ENCODE results near the gene SMIM17. TPM values are rescaled to one million over a fixed set of nuclear protein-coding genes. Genes with fewer than 3 reads are reported as not detected.
A peak's percentile ranks its signal among the peaks of the same experiment; 100 is the strongest.

The SMIM17 gene
- total RNA-seq, 2 experiments from 2014 or later = not detected

DNA sequence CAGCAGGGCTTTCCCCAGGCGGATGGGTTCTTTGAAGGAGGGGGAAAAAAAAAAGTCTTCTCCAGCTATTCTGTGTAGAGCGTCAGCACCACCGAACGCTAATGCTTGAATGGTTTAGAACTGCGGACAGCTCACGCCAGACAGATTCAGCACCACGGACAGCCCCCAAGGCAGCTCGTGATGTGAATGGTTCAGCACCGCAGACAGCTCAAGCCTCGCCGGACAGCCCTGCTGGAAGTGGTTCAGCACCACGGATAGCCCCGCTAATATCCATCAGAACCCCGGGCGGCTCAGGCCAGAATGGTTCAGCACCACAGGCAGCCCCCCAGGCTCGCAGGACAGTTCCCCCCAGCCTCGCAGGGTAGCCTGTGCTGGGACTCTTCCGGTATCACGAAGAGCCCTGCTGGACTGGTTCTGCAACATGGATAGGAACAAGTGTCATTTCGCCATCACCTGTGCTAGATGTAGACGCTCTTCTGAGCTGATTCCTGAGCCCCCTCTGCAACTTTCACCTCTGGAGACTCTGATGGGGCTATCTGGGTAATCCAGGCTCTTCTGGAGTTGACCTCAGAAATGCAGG, 4.9 kb upstream of the SMIM17 start:
- no peaks in the 10 kb centered on the region for H3K4me1 ChIP-seq (ENCODE audit: insufficient read depth, low read length)
- H3K27me3 ChIP-seq (ENCODE audit: control insufficient read depth in 1 of 2, insufficient read depth in 2 of 2, low read length in 2 of 2) = no peaks in the 10 kb centered on the region
- Mint-ChIP-seq H3K36me3 (ENCODE audit: low read depth) (peaks cover 29% of the 10 kb centered on the region), H3K9me3 (peaks cover 17% of the 10 kb centered on the region), H3K27ac (no peak overlapping the region), H3K27me3 (peaks cover 7% of the 10 kb centered on the region), H3K4me3 (no peak overlapping the region), H3K4me1 (ENCODE audit: low read depth) (no peaks in the 10 kb centered on the region)
- H3K9me3 ChIP-seq (ENCODE audit: control insufficient read depth in 1 of 2, insufficient read depth in 1 of 2, low read length in 2 of 2) = peaks cover 49 to 70% of the 10 kb centered on the region in 2 experiments
- intact Hi-C loops (cut with DNase I, micrococcal nuclease) = no loop called here
- no peak for ATAC-seq (ENCODE audit: poor library complexity)
- no peaks in the 10 kb centered on the region for H3K36me3 ChIP-seq (ENCODE audit: insufficient read depth, low read length)
- H3K4me3 ChIP-seq (ENCODE audit: low read length) = no peak overlapping the region
- peak in 4 of 14 experiments; percentile 6 to 38 (median 12) for DNase-seq
- TF ChIP-seq, protein P1, sequence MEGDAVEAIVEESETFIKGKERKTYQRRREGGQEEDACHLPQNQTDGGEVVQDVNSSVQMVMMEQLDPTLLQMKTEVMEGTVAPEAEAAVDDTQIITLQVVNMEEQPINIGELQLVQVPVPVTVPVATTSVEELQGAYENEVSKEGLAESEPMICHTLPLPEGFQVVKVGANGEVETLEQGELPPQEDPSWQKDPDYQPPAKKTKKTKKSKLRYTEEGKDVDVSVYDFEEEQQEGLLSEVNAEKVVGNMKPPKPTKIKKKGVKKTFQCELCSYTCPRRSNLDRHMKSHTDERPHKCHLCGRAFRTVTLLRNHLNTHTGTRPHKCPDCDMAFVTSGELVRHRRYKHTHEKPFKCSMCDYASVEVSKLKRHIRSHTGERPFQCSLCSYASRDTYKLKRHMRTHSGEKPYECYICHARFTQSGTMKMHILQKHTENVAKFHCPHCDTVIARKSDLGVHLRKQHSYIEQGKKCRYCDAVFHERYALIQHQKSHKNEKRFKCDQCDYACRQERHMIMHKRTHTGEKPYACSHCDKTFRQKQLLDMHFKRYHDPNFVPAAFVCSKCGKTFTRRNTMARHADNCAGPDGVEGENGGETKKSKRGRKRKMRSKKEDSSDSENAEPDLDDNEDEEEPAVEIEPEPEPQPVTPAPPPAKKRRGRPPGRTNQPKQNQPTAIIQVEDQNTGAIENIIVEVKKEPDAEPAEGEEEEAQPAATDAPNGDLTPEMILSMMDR (IDR thresholded peaks at IDR 0.05) = no peak
- CTCF ChIA-PET = no interaction called here
- POLR2A ChIA-PET = no interaction called here
- no peak overlapping the region for H3K27ac ChIP-seq (ENCODE audit: low read depth in 1 of 2, low read length in 2 of 2)

DNA sequence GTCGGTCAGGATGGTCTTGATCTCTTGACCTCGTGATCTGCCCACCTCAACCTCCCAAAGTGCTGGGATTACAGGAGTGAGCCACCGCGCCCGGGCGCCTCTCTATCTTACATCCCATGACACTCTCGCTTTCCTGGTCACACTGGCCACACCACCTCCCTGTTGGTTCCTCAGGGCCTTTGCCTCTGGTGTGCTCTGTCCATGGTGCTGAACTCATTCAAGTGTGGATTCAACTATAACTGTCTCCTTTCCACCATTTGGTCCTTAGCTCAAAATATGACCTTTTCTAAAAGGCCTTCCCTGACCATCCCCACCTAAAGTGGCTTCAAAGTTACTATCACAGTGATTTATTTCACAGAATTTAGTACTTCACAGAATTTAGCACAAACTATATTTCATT, 3.7 kb upstream of the SMIM17 start:
- intact Hi-C loops (cut with DNase I, micrococcal nuclease) = no loop called here
- Mint-ChIP-seq H3K36me3 (ENCODE audit: low read depth) (peaks cover 28% of the 10 kb centered on the region), H3K4me1 (ENCODE audit: low read depth) (no peaks in the 10 kb centered on the region), H3K9me3 (peaks cover 19% of the 10 kb centered on the region), H3K27ac (no peak overlapping the region), H3K4me3 (no peak overlapping the region), H3K27me3 (peaks cover 15% of the 10 kb centered on the region)
- Histone ChIP-seq H3K36me3 (ENCODE audit: insufficient read depth, low read length) (no peaks in the 10 kb centered on the region), H3K27me3 (ENCODE audit: control insufficient read depth in 1 of 2, insufficient read depth in 2 of 2, low read length in 2 of 2) (peaks cover 0 to 3% of the 10 kb centered on the region in 2 experiments), H3K27ac (ENCODE audit: low read depth in 1 of 2, low read length in 2 of 2) (no peak overlapping the region), H3K4me1 (ENCODE audit: insufficient read depth, low read length) (no peaks in the 10 kb centered on the region), H3K4me3 (ENCODE audit: low read length) (no peak overlapping the region), H3K9me3 (ENCODE audit: control insufficient read depth in 1 of 2, insufficient read depth in 1 of 2, low read length in 2 of 2) (peaks cover 58 to 67% of the 10 kb centered on the region in 2 experiments)
- POLR2A ChIA-PET = no interaction called here
- TF ChIP-seq, protein P1 (IDR thresholded peaks at IDR 0.05) = no peak
- CTCF ChIA-PET = no interaction called here
- ATAC-seq (ENCODE audit: poor library complexity) = no peak
- no peak for DNase-seq

DNA sequence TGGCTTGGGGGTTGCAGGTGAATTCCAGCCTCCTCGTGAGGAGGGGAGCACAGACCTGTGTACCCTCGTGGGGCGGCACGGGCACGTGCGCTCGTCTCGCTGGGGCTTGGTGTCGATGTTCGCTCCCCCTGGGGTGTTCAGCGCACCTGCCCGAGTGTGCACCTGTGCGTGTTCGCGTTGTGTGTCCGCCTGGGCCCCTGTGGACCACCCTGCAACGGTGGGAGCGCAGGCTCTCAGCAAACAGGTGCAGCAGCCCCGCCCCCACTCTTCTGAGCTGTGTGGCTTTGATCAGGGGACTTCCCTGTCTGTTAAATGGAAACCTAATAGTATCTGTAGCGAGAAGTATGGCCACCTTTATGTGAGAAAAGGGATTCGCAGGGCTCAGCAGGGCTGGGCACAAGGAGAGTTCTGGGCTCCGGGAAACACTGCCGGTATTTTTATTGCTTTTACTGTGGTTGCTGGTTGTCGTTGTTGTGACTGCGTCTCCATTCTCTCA, 549 bp downstream of the SMIM17 start:
- H3K27ac ChIP-seq (ENCODE audit: low read depth in 1 of 2, low read length in 2 of 2) = no peak overlapping the region
- H3K9me3 ChIP-seq (ENCODE audit: control insufficient read depth in 1 of 2, insufficient read depth in 1 of 2, low read length in 2 of 2) = peaks cover 55 to 76% of the 10 kb centered on the region in 2 experiments
- POLR2A ChIA-PET = no interaction called here
- H3K4me3 Mint-ChIP-seq = no peak overlapping the region
- TF ChIP-seq, protein P1 (IDR thresholded peaks at IDR 0.05) = no peak
- peaks cover 0 to 6% of the 10 kb centered on the region in 2 experiments for H3K27me3 ChIP-seq (ENCODE audit: control insufficient read depth in 1 of 2, insufficient read depth in 2 of 2, low read length in 2 of 2)
- peaks cover 29% of the 10 kb centered on the region for H3K9me3 Mint-ChIP-seq
- ATAC-seq (ENCODE audit: poor library complexity) (no peak), DNase-seq (no peak)
- no peaks in the 10 kb centered on the region for H3K36me3 ChIP-seq (ENCODE audit: insufficient read depth, low read length)
- H3K27me3 Mint-ChIP-seq = peaks cover 27% of the 10 kb centered on the region
- CTCF ChIA-PET = no interaction called here
- no peaks in the 10 kb centered on the region for H3K4me1 ChIP-seq (ENCODE audit: insufficient read depth, low read length)
- H3K4me3 ChIP-seq (ENCODE audit: low read length) = no peak overlapping the region
- intact Hi-C loops (cut with DNase I, micrococcal nuclease) = no loop called here
- H3K4me1 Mint-ChIP-seq (ENCODE audit: low read depth) = no peaks in the 10 kb centered on the region
- no peak overlapping the region for H3K27ac Mint-ChIP-seq
- H3K36me3 Mint-ChIP-seq (ENCODE audit: low read depth) = peaks cover 31% of the 10 kb centered on the region
